ENCODE results near the gene PPTC7. TPM values are rescaled to one million over a fixed set of nuclear protein-coding genes. Genes with fewer than 3 reads are reported as not detected.
"Not testable (repeated sequence)": the region's sequence is repeated elsewhere in the genome, so short reads cannot be mapped to it uniquely, and the experiment has no call there.

The PPTC7 gene
- total RNA-seq, 1 experiment from 2014 or later: 27.8 TPM

- Mint-ChIP-seq H3K9me3 (ENCODE audit: low read depth, unreplicated experiment) (no peaks in the 10 kb centered on the region), H3K27ac (ENCODE audit: unreplicated experiment) (no peak overlapping the region), H3K4me3 (ENCODE audit: low read depth, unreplicated experiment) (no peak overlapping the region), H3K4me1 (ENCODE audit: low read depth, unreplicated experiment) (peaks cover 20% of the 10 kb centered on the region), H3K27me3 (ENCODE audit: unreplicated experiment) (no peaks in the 10 kb centered on the region), H3K36me3 (ENCODE audit: insufficient read depth, unreplicated experiment) (no peaks in the 10 kb centered on the region)
- CTCF ChIA-PET: no interaction called here
- no TSS peak for BruUV-seq (replicated peaks)
- TF ChIP-seq, protein P1, sequence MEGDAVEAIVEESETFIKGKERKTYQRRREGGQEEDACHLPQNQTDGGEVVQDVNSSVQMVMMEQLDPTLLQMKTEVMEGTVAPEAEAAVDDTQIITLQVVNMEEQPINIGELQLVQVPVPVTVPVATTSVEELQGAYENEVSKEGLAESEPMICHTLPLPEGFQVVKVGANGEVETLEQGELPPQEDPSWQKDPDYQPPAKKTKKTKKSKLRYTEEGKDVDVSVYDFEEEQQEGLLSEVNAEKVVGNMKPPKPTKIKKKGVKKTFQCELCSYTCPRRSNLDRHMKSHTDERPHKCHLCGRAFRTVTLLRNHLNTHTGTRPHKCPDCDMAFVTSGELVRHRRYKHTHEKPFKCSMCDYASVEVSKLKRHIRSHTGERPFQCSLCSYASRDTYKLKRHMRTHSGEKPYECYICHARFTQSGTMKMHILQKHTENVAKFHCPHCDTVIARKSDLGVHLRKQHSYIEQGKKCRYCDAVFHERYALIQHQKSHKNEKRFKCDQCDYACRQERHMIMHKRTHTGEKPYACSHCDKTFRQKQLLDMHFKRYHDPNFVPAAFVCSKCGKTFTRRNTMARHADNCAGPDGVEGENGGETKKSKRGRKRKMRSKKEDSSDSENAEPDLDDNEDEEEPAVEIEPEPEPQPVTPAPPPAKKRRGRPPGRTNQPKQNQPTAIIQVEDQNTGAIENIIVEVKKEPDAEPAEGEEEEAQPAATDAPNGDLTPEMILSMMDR (IDR thresholded peaks at IDR 0.05; ENCODE audit: unreplicated experiment): no peak
- intact Hi-C loops (cut with micrococcal nuclease; ENCODE audit: unreplicated experiment): no loop called here
- no peak for DNase-seq
These were observed 6.9 kb upstream of the PPTC7 start for GRCh38 chr12:110590059-110590458.

DNA sequence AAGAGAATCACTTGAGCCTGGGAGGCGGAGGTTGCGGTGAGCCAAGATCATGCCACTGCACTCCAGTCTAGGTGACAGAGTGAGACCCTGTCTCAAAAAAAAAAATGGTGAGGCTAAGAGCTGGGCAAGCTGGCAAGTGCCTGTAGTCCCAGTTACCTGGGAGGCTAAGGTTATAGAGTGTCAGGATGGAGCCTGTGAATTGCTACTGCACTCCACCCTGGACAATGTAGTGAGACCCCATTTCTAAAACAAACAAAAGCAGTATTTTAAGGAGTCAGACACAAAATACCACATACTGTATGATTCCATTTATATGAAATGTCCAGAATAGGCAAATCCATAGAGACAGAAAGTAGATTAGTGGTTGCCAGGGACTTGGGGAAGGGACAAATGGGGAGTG, 4.0 kb upstream of the PPTC7 start:
- H3K36me3 Mint-ChIP-seq (ENCODE audit: insufficient read depth, unreplicated experiment): peaks cover 15% of the 10 kb centered on the region
- H3K4me3 Mint-ChIP-seq (ENCODE audit: low read depth, unreplicated experiment); DNase-seq; BruUV-seq (replicated peaks); intact Hi-C loops (cut with micrococcal nuclease; ENCODE audit: unreplicated experiment); CTCF ChIA-PET; H3K27me3 Mint-ChIP-seq (ENCODE audit: unreplicated experiment); H3K9me3 Mint-ChIP-seq (ENCODE audit: low read depth, unreplicated experiment); H3K27ac Mint-ChIP-seq (ENCODE audit: unreplicated experiment): not testable (repeated sequence)
- peaks cover 38% of the 10 kb centered on the region for H3K4me1 Mint-ChIP-seq (ENCODE audit: low read depth, unreplicated experiment)

DNA sequence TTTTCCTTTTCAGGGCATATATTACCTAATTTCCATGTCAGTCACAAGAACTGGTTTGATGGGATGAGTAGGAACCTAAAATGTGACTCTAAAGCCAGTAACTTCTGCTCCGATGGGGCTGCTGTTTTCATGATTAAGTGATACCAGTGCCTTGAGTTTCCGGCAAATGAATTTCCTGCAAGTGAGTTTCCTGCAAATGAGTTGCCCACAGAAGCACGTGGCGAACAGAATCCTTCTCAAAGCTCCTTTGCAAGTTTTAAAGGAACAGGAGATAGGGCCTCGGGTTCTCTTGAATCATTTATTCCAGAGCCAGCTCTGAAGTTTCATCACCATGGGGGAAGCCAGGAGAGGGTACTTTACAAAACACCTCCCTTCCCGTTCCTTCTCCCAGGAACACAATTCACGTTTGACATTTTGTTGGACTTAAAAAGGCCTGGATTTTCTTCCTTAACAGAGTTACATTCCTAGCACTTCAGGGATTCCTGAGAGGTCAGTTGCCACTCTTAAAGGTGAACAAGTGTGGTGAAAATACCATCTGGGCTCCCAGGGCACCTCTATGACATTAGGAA, 2.2 kb upstream of the PPTC7 start:
- intact Hi-C loops (cut with micrococcal nuclease; ENCODE audit: unreplicated experiment): no loop called here
- Mint-ChIP-seq H3K9me3 (ENCODE audit: low read depth, unreplicated experiment) (no peaks in the 10 kb centered on the region), H3K27ac (ENCODE audit: unreplicated experiment) (no peak overlapping the region), H3K36me3 (ENCODE audit: insufficient read depth, unreplicated experiment) (peaks cover 33% of the 10 kb centered on the region), H3K4me1 (ENCODE audit: low read depth, unreplicated experiment) (peaks cover 28% of the 10 kb centered on the region), H3K4me3 (ENCODE audit: low read depth, unreplicated experiment) (no peak overlapping the region), H3K27me3 (ENCODE audit: unreplicated experiment) (no peaks in the 10 kb centered on the region)
- DNase-seq: no peak
- TF ChIP-seq, protein P1 (IDR thresholded peaks at IDR 0.05; ENCODE audit: unreplicated experiment): no peak
- CTCF ChIA-PET: interaction anchor here (0.6 to 1.3 kb wide), 4 partner anchors 10 to 178 kb away, joined by 3 to 8 read pairs (median 3); partner anchors contain the start of gene ARPC3
- BruUV-seq (replicated peaks): no TSS peak

DNA sequence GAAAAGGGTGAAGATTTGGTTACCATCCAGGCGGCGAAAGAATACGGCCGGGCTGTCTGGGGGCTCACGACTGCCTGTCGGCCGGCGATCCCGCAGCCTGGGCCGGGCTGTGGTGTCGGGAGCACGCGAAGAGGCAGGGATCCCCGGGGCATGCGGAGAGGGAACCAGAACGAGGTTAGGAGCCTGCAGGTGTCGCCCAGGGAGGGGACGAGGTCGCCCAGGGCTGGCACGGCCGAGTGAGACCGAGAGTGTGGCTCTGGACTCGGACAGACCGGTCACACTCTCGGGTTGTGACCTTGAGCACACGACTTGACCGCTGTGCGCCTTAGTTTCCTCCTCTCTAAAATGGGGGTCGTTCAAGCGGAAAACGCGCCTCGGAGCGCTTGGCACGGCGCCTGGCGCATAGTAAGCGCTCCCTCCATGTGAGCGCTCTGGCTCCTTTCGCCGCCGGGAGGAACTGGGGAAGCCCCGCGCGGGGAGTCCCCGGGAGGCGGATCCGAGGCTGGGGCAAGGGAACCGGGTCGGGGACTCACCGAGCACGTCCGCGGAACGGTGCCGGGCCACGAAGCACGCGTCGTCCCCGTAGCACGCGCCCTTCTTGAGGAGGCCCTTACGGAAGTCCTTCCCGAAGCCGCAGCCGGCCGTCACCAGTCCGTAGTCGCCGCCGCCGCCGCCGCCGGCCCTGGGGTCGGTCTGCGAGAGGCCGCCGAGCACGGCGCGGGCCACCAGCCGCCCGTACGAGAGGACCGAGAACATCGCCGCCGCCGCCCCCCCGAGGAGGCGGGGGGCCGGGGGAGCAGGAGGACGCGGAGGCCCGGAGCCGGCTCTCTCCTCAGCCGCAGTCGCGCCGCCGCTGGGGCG, 612 bp downstream of the PPTC7 start:
- peak overlapping the region; percentile 98 for H3K4me3 Mint-ChIP-seq (ENCODE audit: low read depth, unreplicated experiment)
- no peaks in the 10 kb centered on the region for H3K9me3 Mint-ChIP-seq (ENCODE audit: low read depth, unreplicated experiment)
- DNase-seq: peak; percentile 57
- peaks cover 58% of the 10 kb centered on the region for H3K36me3 Mint-ChIP-seq (ENCODE audit: insufficient read depth, unreplicated experiment)
- H3K4me1 Mint-ChIP-seq (ENCODE audit: low read depth, unreplicated experiment): peaks cover 52% of the 10 kb centered on the region
- H3K27ac Mint-ChIP-seq (ENCODE audit: unreplicated experiment): peak overlapping the region; percentile 67
- TF ChIP-seq, protein P1 (IDR thresholded peaks at IDR 0.05; ENCODE audit: unreplicated experiment): no peak
- H3K27me3 Mint-ChIP-seq (ENCODE audit: unreplicated experiment): no peaks in the 10 kb centered on the region
- CTCF ChIA-PET: interaction anchor here (1.3 kb wide), 1 partner anchor 18 kb away, joined by 5 read pairs; no protein-coding TSS in a partner anchor
- intact Hi-C loops (cut with micrococcal nuclease; ENCODE audit: unreplicated experiment): no loop called here
- BruUV-seq (replicated peaks): no TSS peak
